Neural progenitor cell (in vitro differentiated cells): ENCODE results near the gene CFDP1. TPM values are rescaled to one million over a fixed set of nuclear protein-coding genes. Genes with fewer than 3 reads are reported as not detected.

Experiments
- DNase-seq: peaks from one replicate; pipeline ENCODE4 v3.0.0-alpha.2; 2016; ENCODE audit warnings: low spot score
- H2AFZ ChIP-seq: fragments of 200-600 bp; sonication (generic); replicated peaks from 2 replicates; pipeline ENCODE4 v1.6.1; 2016; ENCODE audit warnings: antibody characterized with exemption
- H3F3A ChIP-seq: fragments of 200-600 bp; sonication (generic); 2 replicates; pipeline ENCODE4 v1.6.1; 2016; ENCODE audit warnings: antibody characterized with exemption, low read depth
- H3K27ac ChIP-seq: fragments of 200-600 bp; sonication (generic); 2 replicates; pipeline ENCODE4 v1.5.1; 2016; ENCODE audit warnings: mild to moderate bottlenecking
- H3K27me3 ChIP-seq: fragments of 200-600 bp; sonication (generic); 2 replicates; pipeline ENCODE4 v1.6.1; 2016; ENCODE audit warnings: mild to moderate bottlenecking, moderate library complexity
- H3K36me3 ChIP-seq: fragments of 200-600 bp; sonication (generic); 2 replicates; pipeline ENCODE4 v1.5.1; 2016
- H3K4me1 ChIP-seq: fragments of 200-600 bp; sonication (generic); 2 replicates; pipeline ENCODE4 v1.6.1; 2016; ENCODE audit warnings: mixed run types
- H3K4me2 ChIP-seq: fragments of 200-600 bp; sonication (generic); 2 replicates; pipeline ENCODE4 v1.6.1; 2016
- H3K4me3 ChIP-seq: fragments of 200-600 bp; sonication (generic); 2 replicates; pipeline ENCODE4 v1.5.1; 2016
- H3K79me2 ChIP-seq: fragments of 200-600 bp; sonication (generic); 2 replicates; pipeline ENCODE4 v1.6.1; 2016; ENCODE audit warnings: low read depth
- H3K9ac ChIP-seq: fragments of 200-600 bp; sonication (generic); 2 replicates; pipeline ENCODE4 v1.6.1; 2016
- H3K9me3 ChIP-seq: fragments of 200-600 bp; sonication (generic); 2 replicates; pipeline ENCODE4 v1.5.1; 2016; ENCODE audit warnings: low read depth
- H4K20me1 ChIP-seq: fragments of 200-600 bp; sonication (generic); 2 replicates; pipeline ENCODE4 v1.6.1; 2016; ENCODE audit warnings: low read depth
- H3K27ac Mint-ChIP-seq: 3 replicates; pipeline ENCODE4 v1.8.0; 2021; ENCODE audit warnings: mixed read lengths
- H3K27me3 Mint-ChIP-seq: 2 replicates; pipeline ENCODE4 v1.8.0; 2022; ENCODE audit warnings: low read depth, mild to moderate bottlenecking, inconsistent platforms, moderate library complexity, mixed read lengths; ENCODE audit not compliant: insufficient read depth
- H3K36me3 Mint-ChIP-seq: 3 replicates; pipeline ENCODE4 v1.8.0; 2021; ENCODE audit warnings: mixed read lengths
- H3K4me1 Mint-ChIP-seq: 3 replicates; pipeline ENCODE4 v1.8.0; 2021; ENCODE audit warnings: mixed read lengths
- H3K4me3 Mint-ChIP-seq: 3 replicates; pipeline ENCODE4 v1.8.0; 2021; ENCODE audit warnings: mild to moderate bottlenecking, moderate library complexity, mixed read lengths
- H3K9me3 Mint-ChIP-seq: 3 replicates; pipeline ENCODE4 v1.8.0; 2020; ENCODE audit warnings: mixed read lengths
- EZH2 ChIP-seq: fragments of 200-600 bp; sonication (generic); IDR thresholded peaks from 2 replicates; pipeline ENCODE4 v1.6.1; 2017; ENCODE audit warnings: antibody characterized with exemption, mild to moderate bottlenecking, moderate library complexity
- EZH2phosphoT487 ChIP-seq: fragments of 200-600 bp; sonication (generic); IDR thresholded peaks from 2 replicates; pipeline ENCODE4 v1.6.1; 2017; ENCODE audit warnings: antibody characterized with exemption
- small RNA-seq: library from RNA; depleted of rRNA; stranded (forward); fragments of <200 nt; gene quantifications from one replicate; pipeline ENCODE3, GENCODE V24; 2015
- total RNA-seq: library from RNA; depleted of rRNA; stranded (reverse); fragments of >200 nt; gene quantifications from 2 replicates; pipeline ENCODE4 v1.2.3, GENCODE V29; 2015; ENCODE audit warnings: low replicate concordance
- TF ChIP-seq, protein P1 (sequence below): fragments of 200-600 bp; sonication (generic); IDR thresholded peaks from 2 replicates; pipeline ENCODE4 v1.5.1; 2017; ENCODE audit warnings: antibody characterized with exemption, mild to moderate bottlenecking

CFDP1 gene
- total RNA-seq, 1 donor from 2014 or later, result 159 TPM

DNA sequence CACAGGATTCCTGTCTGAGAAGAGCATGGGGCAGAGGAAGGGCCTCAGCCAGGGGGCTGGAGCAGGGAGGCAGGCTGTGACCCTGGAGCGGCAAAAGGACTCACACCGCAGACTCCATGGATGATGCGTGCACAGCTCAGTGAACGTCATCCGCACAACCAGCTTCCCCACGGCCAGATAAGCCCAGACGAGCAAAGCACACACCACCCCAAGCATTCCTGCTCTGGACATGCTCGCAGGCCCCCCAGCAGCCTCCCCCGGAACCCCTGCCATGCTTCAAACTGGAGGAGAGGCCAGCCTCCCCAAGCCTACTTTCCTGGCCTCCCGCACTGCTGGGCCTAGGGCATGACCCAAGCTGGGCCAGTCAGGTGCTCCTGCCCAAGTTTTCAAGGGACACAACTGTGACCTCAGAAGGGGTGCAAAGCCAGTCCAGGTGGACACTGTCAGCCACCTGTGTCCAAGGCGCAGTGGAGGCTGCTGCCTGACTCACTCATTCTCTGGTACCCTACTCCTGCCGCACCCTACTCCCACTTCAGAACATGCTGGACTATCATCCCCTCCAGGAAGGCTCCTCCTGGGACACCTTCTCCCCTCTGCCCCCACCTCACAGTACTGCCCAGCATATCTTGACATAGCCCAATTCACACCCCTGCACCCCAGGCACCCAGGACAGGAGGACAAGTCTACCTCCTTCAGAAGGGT, 186.6 kb downstream of the CFDP1 start:
- H3K4me3 Mint-ChIP-seq, result peak overlapping the region; percentile 41
- Histone ChIP-seq H3K27me3 (peaks cover 11% of the 10 kb centered on the region), H2AFZ (no peak overlapping the region), H3K4me2 (no peak overlapping the region), H3K79me2 (peaks cover 84% of the 10 kb centered on the region), H3K9ac (no peak overlapping the region), H3F3A (peaks cover 6% of the 10 kb centered on the region), H3K4me1 (peaks cover 34% of the 10 kb centered on the region), H3K9me3 (no peaks in the 10 kb centered on the region), H3K36me3 (no peaks in the 10 kb centered on the region), H3K27ac (peak overlapping the region; percentile 39), H3K4me3 (no peak overlapping the region), H4K20me1 (peaks cover 83% of the 10 kb centered on the region)
- no peak for DNase-seq
- H3K27ac Mint-ChIP-seq, result peak overlapping the region; percentile 96
- TF ChIP-seq, protein P1, sequence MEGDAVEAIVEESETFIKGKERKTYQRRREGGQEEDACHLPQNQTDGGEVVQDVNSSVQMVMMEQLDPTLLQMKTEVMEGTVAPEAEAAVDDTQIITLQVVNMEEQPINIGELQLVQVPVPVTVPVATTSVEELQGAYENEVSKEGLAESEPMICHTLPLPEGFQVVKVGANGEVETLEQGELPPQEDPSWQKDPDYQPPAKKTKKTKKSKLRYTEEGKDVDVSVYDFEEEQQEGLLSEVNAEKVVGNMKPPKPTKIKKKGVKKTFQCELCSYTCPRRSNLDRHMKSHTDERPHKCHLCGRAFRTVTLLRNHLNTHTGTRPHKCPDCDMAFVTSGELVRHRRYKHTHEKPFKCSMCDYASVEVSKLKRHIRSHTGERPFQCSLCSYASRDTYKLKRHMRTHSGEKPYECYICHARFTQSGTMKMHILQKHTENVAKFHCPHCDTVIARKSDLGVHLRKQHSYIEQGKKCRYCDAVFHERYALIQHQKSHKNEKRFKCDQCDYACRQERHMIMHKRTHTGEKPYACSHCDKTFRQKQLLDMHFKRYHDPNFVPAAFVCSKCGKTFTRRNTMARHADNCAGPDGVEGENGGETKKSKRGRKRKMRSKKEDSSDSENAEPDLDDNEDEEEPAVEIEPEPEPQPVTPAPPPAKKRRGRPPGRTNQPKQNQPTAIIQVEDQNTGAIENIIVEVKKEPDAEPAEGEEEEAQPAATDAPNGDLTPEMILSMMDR, result no peak
- TF ChIP-seq EZH2phosphoT487 (no peak), EZH2 (no peak)
- H3K9me3 Mint-ChIP-seq, result no peaks in the 10 kb centered on the region
- peaks cover 70% of the 10 kb centered on the region for H3K4me1 Mint-ChIP-seq
- peaks cover 13% of the 10 kb centered on the region for H3K27me3 Mint-ChIP-seq
- H3K36me3 Mint-ChIP-seq, result peaks cover 17% of the 10 kb centered on the region

DNA sequence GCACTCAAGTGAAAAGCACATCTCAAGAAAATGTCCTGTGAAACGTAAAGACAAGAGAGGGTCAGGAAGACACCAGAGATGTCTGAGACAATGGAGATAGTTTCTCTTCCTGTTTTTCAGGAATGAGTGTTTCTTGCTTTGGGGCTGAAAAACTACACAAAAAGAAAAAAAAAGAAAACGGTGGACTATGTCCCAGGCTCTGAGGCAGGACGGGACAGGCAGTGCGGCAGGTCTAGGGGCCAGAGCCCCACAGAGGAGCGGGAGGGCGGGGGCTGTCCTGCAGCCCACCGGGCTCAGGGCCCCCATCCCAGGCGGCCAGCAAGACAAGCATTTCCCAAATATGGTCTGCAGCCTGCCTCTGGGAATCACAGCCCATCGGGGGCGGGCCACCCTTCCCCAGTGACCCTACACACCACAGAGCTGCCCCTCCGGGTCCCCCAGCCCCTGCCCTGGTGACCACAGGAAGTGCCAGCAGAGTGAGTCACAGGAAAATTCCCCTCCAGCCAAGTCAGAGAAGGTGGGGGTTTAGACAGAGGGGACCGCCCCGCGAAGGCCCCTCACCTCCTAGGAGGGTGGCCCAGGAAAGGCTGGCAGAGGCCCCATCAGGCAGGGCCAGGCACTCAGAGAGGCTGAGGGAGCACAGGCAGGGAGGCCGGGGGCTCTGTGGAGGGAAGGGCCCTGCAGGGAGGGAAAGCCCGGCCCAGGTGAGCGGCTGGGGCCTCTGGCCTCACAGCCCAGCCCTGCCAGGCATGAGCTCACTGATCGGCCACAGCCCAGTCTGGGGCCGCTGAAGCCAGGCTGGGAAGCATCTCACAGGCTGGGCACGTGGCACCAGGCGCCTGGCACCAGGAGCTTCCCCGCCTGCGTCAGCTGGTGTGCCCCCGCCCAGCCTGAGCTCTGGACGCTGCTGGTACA, 188.2 kb downstream of the CFDP1 start:
- Histone ChIP-seq H3K9ac (no peak overlapping the region), H4K20me1 (peaks cover 75% of the 10 kb centered on the region), H3F3A (peaks cover 6% of the 10 kb centered on the region), H3K4me2 (peak overlapping the region; percentile 30), H3K27me3 (peaks cover 2% of the 10 kb centered on the region), H3K9me3 (no peaks in the 10 kb centered on the region), H3K79me2 (peaks cover 72% of the 10 kb centered on the region), H3K36me3 (no peaks in the 10 kb centered on the region), H3K27ac (peak overlapping the region; percentile 46), H2AFZ (no peak overlapping the region), H3K4me1 (peaks cover 28% of the 10 kb centered on the region), H3K4me3 (no peak overlapping the region)
- peak; percentile 57 for DNase-seq
- Mint-ChIP-seq H3K4me3 (peak overlapping the region; percentile 73), H3K27me3 (peaks cover 10% of the 10 kb centered on the region), H3K4me1 (peaks cover 74% of the 10 kb centered on the region), H3K36me3 (peaks cover 20% of the 10 kb centered on the region), H3K9me3 (no peaks in the 10 kb centered on the region), H3K27ac (peak overlapping the region; percentile 93)
- TF ChIP-seq, protein P1, result no peak
- TF ChIP-seq EZH2, result no peak
- no peak for TF ChIP-seq EZH2phosphoT487

DNA sequence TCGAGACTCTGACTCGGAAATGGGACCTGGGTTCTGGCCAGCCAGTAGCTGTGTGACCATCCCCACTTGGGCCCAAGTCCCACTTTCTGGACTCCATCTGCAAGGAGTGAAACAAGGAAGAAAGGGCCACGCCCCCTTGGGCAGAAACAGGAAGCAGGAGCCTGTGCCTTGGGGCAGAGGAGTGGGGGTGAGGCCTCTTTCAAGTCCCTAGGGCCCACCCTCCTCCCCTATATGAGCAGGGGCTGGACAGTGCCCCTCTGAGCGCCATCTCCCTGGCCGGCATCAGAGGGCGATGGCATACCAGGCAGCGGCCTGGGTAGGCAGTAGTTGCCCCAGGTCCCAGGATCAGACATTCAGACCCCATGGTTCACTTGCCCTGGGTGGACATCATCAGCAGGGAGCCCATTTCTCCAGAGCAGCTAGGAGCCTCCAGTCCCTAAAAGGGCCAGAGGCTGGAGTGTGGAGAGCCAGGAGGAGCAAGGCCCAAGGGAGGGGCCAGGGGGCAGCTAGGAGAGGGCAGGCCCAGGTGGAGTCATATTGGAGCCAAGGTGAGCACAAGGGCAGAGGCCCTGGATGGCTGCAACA, 189.0 kb downstream of the CFDP1 start:
- H3K36me3 ChIP-seq, result no peaks in the 10 kb centered on the region
- peaks cover 10% of the 10 kb centered on the region for H3K27me3 Mint-ChIP-seq
- H3K9ac ChIP-seq, result no peak overlapping the region
- H4K20me1 ChIP-seq, result peaks cover 75% of the 10 kb centered on the region
- DNase-seq, result no peak
- H3K27me3 ChIP-seq, result no peaks in the 10 kb centered on the region
- H3K4me2 ChIP-seq, result peak overlapping the region; percentile 30
- peaks cover 20% of the 10 kb centered on the region for H3K36me3 Mint-ChIP-seq
- H3K9me3 Mint-ChIP-seq, result no peaks in the 10 kb centered on the region
- H3K4me1 Mint-ChIP-seq, result peaks cover 69% of the 10 kb centered on the region
- H2AFZ ChIP-seq, result no peak overlapping the region
- H3K9me3 ChIP-seq, result no peaks in the 10 kb centered on the region
- H3K4me3 ChIP-seq, result no peak overlapping the region
- no peak for TF ChIP-seq EZH2phosphoT487
- TF ChIP-seq, protein P1, result peak; percentile 8
- no peak for TF ChIP-seq EZH2
- H3K4me1 ChIP-seq, result peaks cover 27% of the 10 kb centered on the region
- peak overlapping the region; percentile 73 for H3K4me3 Mint-ChIP-seq
- H3K27ac Mint-ChIP-seq, result peak overlapping the region; percentile 93
- peak overlapping the region; percentile 46 for H3K27ac ChIP-seq
- H3K79me2 ChIP-seq, result peaks cover 64% of the 10 kb centered on the region
- peaks cover 6% of the 10 kb centered on the region for H3F3A ChIP-seq

Small RNA genes lying within 50 kb of the gene (small RNA-seq; reads per million reads assigned to genes)
- not detected for gene RF00598
- gene RNU6-758P, result not detected

Other genes with a start within 250 kb of the CFDP1 start
- not detected in 2 replicates for gene CTRB2, start 226.3 kb downstream of the CFDP1 start, total RNA-seq
- gene CTRB1, start 214.5 kb downstream of the CFDP1 start, total RNA-seq, result not detected in 2 replicates
- 10.9 and 29.1 TPM in 2 replicates for gene BCAR1, start 181.9 kb downstream of the CFDP1 start, total RNA-seq
- gene TMEM170A, start 31.2 kb upstream of the CFDP1 start, total RNA-seq, result 64.1 and 77.0 TPM in 2 replicates
- 6.2 and 12.5 TPM in 2 replicates for gene CHST6, start 61.9 kb upstream of the CFDP1 start, total RNA-seq
- gene CHST5, start 102.6 kb upstream of the CFDP1 start, total RNA-seq, result 0.37 TPM in 1 of 2 replicates, not detected in the other
- gene TMEM231, start 122.7 kb upstream of the CFDP1 start, total RNA-seq, result 10.9 and 14.4 TPM in 2 replicates
- 67.8 and 88.2 TPM in 2 replicates for gene GABARAPL2, start 132.9 kb upstream of the CFDP1 start, total RNA-seq
- 76.6 and 86.4 TPM in 2 replicates for gene ADAT1, start 189.8 kb upstream of the CFDP1 start, total RNA-seq
- 185 and 228 TPM in 2 replicates for gene KARS1, start 214.2 kb upstream of the CFDP1 start, total RNA-seq
- gene TERF2IP, start 214.3 kb upstream of the CFDP1 start, total RNA-seq, result 26.4 and 34.9 TPM in 2 replicates
- gene CPHXL2, start 243.5 kb upstream of the CFDP1 start, total RNA-seq, result not detected in 2 replicates